Cardiac fibroblast (primary cell): ENCODE data around the gene NQO1.
"Not testable (repeated sequence)": the region's sequence is repeated elsewhere in the genome, so short reads cannot be mapped to it uniquely, and the experiment has no call there.

Experiments used
- DNase-seq, 2 donors: peaks; one replicate each; pipeline versions ENCODE4 v3.0.0 to v3.0.0-alpha.2; 2010; ENCODE audit warnings: low read depth in 2 of 2
- H3K4me3 ChIP-seq, 2 donors: replicated peaks in 1 of 2; 1 replicate in 1 of 2; 2 replicates in 1 of 2; pipeline ENCODE4 v1.5.1; 2011; ENCODE audit warnings: low read depth in 2 of 2, low read length in 2 of 2, mild to moderate bottlenecking in 2 of 2, moderate library complexity in 1 of 2
- CTCF ChIP-seq: IDR thresholded peaks from one replicate; pipeline ENCODE4 v1.5.1; 2011; ENCODE audit warnings: low read depth, mild to moderate bottlenecking, low read length, inconsistent platforms

NQO1 gene

DNA sequence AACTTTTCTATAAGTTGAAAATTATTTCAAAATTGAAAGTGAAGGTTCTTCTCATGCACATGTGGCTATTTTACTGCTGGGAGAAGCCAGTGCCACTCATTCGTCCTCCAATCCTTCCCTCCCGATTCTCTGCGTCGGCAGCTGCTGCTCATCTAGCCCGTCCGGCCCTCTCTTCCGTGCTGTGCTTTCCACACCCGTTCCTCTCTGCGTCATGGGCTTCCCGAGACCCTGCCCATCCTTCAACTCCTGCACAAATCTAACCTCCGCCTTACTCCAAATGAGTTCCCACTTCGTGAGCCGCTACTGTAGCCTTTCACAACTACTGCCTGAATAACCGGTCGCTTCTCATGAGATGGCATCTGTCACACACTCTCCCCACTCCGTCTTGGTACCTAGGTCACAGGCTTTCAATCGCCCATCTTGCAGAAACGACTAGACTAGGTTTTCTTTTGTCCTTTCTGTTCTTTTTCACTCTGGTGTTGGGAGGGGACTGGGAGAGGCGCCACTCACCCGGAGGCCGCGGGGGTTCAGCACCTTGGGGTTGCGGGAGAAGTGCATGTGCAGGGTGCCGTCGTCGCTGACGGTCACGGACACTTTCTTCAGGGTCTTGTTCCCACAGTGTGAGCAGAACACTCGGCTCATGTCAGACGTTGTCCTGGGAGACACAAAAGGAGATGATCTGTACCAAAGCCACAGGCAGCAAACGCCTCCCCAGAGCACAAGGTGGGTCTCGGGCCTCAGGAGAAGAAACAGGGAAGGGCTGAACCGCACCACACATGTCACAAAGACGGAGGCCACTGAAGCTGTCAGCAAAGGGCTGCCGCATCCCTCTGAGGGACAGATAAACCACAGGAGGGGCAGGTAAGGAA, 18.2 kb upstream of the NQO1 start:
- no peak for DNase-seq
- no peak overlapping the region for H3K4me3 ChIP-seq
- no peak for TF ChIP-seq CTCF

DNA sequence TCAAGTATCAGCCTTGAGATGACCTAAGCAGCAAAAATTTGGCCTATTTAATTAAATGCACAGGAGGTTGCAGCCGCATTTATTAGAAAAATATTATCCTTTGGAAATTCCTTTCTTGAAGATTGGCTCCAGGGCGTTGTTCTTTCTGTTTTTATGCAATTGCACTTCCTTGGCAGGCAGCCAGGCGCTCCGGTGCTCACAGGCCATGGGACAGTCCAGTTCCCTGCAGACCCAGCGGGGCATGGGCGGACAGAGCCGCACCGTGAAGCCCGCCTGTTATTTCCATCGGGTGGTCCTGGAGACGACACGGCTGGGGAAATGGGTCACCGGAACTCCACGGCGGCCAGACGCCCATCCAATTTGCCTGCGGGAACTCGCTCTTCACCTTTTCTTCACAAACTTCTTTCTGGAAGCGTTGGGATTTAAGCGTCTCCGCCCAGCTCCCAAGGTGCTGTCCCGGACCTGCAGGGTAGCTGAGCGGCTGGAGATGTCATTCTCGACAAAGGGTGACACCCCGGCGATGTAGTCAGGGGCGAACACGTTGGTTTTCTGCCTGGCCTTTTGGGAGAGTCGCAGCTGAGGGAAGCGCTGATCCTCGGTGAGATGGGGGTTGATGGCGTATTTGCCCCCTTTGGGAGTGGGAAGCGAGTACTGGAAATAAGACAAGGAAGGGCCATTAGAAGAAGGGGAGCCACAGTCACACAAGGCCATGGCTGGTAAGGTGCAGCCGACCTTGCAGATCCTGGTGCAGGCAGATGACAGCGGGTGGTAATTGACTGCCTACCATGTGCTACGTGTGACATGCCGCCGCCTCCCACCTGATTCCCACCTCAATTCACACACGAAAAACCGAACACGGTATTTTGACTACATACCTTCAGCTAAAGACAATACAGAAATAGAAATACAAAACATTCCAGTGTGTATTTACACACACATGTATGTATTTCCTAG, 15.9 kb upstream of the NQO1 start:
- peak; percentile 62 to 69 for DNase-seq
- no peak for TF ChIP-seq CTCF
- no peak overlapping the region for H3K4me3 ChIP-seq

GRCh38 chr16:69741519-69741918, 15.2 kb upstream of the NQO1 start:
- TF ChIP-seq CTCF, result no peak
- peak; percentile 35 to 56 for DNase-seq
- no peak overlapping the region for H3K4me3 ChIP-seq

DNA sequence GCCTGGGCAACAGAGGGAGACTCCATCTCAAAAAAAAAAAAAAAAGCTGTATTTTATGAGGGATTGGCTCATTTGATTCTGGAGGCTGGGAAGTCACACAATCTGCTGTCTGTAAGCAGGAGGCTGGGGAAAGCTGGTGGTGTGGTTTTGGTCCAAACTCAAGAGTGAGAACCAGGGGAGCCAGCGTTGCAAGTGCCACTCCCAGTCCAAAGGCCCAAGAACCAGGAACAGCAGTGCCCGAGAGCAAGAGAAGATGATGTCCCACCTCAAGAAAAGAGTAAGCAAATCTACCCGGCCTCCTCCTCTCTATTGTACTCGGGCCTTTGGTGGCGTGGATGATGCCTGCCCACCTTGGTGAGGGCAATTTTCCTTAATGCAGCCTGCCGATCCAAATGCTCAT, 5.7 kb upstream of the NQO1 start:
- H3K4me3 ChIP-seq, result no peak overlapping the region

GRCh38 chr16:69731280-69731679, 4.9 kb upstream of the NQO1 start:
- not testable (repeated sequence) for H3K4me3 ChIP-seq, DNase-seq

More for the DNA sequence above, 5.7 kb upstream of the NQO1 start:
- DNase-seq, result no peak
- TF ChIP-seq CTCF, result no peak

DNA sequence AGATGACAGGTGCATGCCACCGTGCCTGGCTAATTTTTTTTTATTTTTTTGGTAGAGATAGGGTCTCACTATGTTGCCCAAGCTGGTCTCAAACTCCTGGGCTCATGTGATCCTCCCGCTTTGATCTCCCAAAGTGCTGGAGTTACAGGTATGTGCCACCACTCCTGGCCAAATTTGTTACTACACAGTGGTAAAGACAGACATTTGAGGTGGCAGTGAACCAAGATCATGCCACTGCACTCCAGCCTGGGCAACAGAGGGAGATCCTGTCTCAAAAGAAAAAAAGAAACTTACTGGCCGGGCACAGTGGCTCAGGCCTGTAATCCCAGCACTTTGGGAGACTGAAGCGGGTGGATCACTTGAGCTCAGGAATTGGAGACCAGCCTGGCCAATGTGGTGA, 2.7 kb upstream of the NQO1 start:
- DNase-seq, H3K4me3 ChIP-seq: not testable (repeated sequence)

DNA sequence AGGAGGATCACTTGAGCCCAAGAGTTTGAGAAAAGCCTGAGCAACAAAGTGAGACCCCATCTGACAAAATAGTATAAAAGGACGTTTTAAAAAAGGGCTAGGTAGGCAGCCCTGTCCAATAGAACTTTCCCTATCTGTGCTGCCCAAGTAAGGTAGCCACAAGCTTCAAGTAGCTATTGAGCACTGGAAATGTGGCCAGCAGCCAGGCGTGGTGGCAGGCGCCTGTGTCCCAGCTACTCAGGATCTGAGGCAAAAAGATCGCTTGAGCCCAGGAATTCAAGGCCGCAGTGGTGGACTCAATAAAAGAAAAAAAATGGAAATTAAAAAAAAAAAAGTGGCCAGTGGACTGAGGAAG, 1.5 kb upstream of the NQO1 start:
- DNase-seq, result no peak
- no peak overlapping the region for H3K4me3 ChIP-seq
- no peak for TF ChIP-seq CTCF
